Gastrocnemius medialis (tissue), 4 donors: ENCODE results near the gene SERPINH1. TPM values are rescaled to one million over a fixed set of nuclear protein-coding genes. Genes with fewer than 3 reads are reported as not detected.
A peak's percentile ranks its signal among the peaks of the same experiment; 100 is the strongest.

ENCODE experiments used
- ATAC-seq, 2 donors: fragments of 150-250 bp; one replicate each; pipeline ENCODE4 v1.9.1; 2016
- DNase-seq, 2 donors: peaks; one replicate each; pipeline ENCODE4 v3.0.0-alpha.2; 2019
- H3K27ac ChIP-seq, 4 donors: fragments of 200-600 bp; sonication (generic); 1 replicate in 1 of 4; 2 replicates in 3 of 4; pipeline ENCODE4 v1.5.1; 2016 to 2018; ENCODE audit warnings: mild to moderate bottlenecking in 2 of 4, moderate library complexity in 1 of 4
- H3K27me3 ChIP-seq, 3 donors: fragments of 200-600 bp; sonication (generic) in 2 of 3; 1 replicate in 1 of 3; 2 replicates in 2 of 3; pipeline versions ENCODE4 v1.5.1 to v1.6.0; 2016 to 2019; ENCODE audit warnings: mild to moderate bottlenecking in 1 of 3, moderate library complexity in 1 of 3
- H3K36me3 ChIP-seq, 2 donors: fragments of 200-600 bp; sonication (generic) in 1 of 2; one replicate each; pipeline ENCODE4 v1.5.1; 2017 to 2018
- H3K4me1 ChIP-seq, 2 donors: fragments of 200-600 bp; sonication (generic) in 1 of 2; one replicate each; pipeline ENCODE4 v1.5.1; 2016 to 2017; ENCODE audit warnings: mild to moderate bottlenecking in 2 of 2
- H3K4me3 ChIP-seq, 4 donors: fragments of 200-600 bp; sonication (generic) in 3 of 4; 1 replicate in 1 of 4; 2 replicates in 3 of 4; pipeline ENCODE4 v1.5.1; 2016 to 2019; ENCODE audit warnings: mild to moderate bottlenecking in 2 of 4
- H3K9me3 ChIP-seq, 3 donors: fragments of 200-600 bp; sonication (generic) in 2 of 3; 1 replicate in 1 of 3; 2 replicates in 2 of 3; pipeline ENCODE4 v1.5.1; 2016 to 2019
- POLR2A ChIP-seq, 2 donors: fragments of 450-650 bp; IDR thresholded peaks; one replicate each; pipeline ENCODE4 v1.6.1; 2017; ENCODE audit warnings: antibody characterized with exemption in 2 of 2, mild to moderate bottlenecking in 2 of 2, moderate library complexity in 2 of 2
- in situ Hi-C, 4 donors: fragments of 200-750 bp; cut with MboI; loops; one replicate each; pipeline versions ENCODE4 v1.15.0 to v1.8.0; 2017; ENCODE audit warnings: low sequenced_read_pairs in 4 of 4
- intact Hi-C: fragments of 100-400 bp; cut with DNase I; formaldehyde crosslinking; loops from one replicate; pipeline ENCODE4 v1.15.1; 2023; ENCODE audit warnings: low total_unique reads
- total RNA-seq, 4 donors: library from RNA; depleted of rRNA; stranded (reverse); fragments of >200 nt; gene quantifications; one replicate each; pipeline versions ENCODE4 v1.1.0 to v1.2.3, GENCODE V29; 2016
- TF ChIP-seq, protein P1 (sequence below), 5 experiments: fragments of 450-650 bp in 3 of 5; fragments of 200-600 bp in 2 of 5; sonication (generic) in 2 of 5; IDR thresholded peaks in 4 of 5; conservative IDR thresholded peaks in 1 of 5; 1 replicate in 4 of 5; 2 replicates in 1 of 5; pipeline ENCODE4 v1.5.1; 2016 to 2019; ENCODE audit warnings: antibody characterized with exemption in 5 of 5, mild to moderate bottlenecking in 3 of 5, moderate library complexity in 3 of 5

The SERPINH1 gene
- total RNA-seq, 4 donors from 2014 or later = 18.5 to 42.4 (median 34.8) TPM

DNA sequence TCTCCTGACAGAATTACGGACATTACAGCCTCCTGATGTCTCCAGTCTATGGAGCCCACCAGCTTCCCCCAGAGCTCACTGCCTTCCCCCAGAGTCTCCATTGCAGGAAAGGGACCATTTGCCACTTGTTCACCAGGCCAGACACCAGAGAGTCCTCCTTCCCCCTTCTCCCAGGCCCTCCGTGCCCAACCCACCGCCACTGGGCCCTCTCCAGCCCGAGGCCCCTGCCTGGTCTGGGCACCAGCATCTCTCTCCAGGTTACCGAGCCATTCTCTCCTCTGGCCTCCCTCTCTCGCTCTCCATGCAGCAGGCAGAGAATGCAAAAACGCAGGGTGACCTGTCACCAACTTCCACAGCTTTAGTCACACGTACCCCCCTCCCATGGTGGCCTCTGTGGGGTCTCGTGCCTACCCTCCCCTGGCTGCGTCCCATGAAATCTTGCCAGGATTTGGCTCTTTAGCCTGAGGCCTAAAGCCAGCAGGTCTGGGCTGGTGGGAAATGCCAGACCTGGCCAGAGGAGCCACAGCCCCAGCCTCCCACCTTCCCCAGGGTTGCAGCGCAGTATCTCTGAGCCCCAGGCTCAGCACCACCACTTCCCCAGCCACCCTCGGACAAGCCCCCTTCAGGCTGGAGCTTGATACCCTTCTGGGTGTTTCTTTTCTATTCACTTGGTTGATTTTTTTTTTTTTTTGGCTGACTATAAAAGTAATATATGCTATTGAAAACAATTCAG is 6.8 kb upstream of the SERPINH1 start:
- DNase-seq (no peak), ATAC-seq (no peak)
- no peaks in the 10 kb centered on the region for H3K27me3 ChIP-seq
- intact Hi-C loops (no loop called here), in situ Hi-C loops (no loop called here)
- H3K36me3 ChIP-seq = no peaks in the 10 kb centered on the region
- peak overlapping the region; percentile 47 to 78 (median 75) for H3K27ac ChIP-seq
- TF ChIP-seq POLR2A (IDR thresholded peaks at IDR 0.05) = no peak
- TF ChIP-seq, protein P1, sequence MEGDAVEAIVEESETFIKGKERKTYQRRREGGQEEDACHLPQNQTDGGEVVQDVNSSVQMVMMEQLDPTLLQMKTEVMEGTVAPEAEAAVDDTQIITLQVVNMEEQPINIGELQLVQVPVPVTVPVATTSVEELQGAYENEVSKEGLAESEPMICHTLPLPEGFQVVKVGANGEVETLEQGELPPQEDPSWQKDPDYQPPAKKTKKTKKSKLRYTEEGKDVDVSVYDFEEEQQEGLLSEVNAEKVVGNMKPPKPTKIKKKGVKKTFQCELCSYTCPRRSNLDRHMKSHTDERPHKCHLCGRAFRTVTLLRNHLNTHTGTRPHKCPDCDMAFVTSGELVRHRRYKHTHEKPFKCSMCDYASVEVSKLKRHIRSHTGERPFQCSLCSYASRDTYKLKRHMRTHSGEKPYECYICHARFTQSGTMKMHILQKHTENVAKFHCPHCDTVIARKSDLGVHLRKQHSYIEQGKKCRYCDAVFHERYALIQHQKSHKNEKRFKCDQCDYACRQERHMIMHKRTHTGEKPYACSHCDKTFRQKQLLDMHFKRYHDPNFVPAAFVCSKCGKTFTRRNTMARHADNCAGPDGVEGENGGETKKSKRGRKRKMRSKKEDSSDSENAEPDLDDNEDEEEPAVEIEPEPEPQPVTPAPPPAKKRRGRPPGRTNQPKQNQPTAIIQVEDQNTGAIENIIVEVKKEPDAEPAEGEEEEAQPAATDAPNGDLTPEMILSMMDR (IDR thresholded peaks at IDR 0.05 in 4 of 5, conservative IDR thresholded peaks at IDR 0.05 in 1 of 5) = no peak
- H3K4me1 ChIP-seq = peaks cover 26 to 36% of the 10 kb centered on the region in 2 donors
- H3K4me3 ChIP-seq = peak overlapping the region in 1 of 4 donors; percentile 18
- no peaks in the 10 kb centered on the region for H3K9me3 ChIP-seq

DNA sequence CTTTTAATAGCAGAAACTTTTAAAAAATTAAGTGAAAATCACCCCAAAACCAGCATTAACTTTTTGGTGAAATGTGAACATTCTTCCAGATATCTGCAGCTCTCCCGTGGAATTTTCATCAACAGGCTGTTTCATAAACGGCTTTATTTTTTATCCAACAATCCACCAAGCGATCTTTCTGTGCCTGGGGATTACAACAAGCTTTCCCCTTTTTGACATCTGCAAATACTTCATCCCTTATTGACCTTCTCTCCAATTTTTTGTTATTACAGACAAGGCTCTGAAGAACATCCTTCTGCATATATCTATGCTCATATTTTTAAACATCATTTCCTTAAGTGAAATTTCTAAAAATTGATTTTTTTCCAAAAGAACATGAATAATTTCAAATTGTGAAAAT is 5.8 kb upstream of the SERPINH1 start:
- no peaks in the 10 kb centered on the region for H3K27me3 ChIP-seq
- in situ Hi-C loops = no loop called here
- ATAC-seq (no peak), DNase-seq (no peak)
- H3K9me3 ChIP-seq = no peaks in the 10 kb centered on the region
- H3K4me1 ChIP-seq = peaks cover 28 to 36% of the 10 kb centered on the region in 2 donors
- H3K4me3 ChIP-seq = no peak overlapping the region
- no peaks in the 10 kb centered on the region for H3K36me3 ChIP-seq
- intact Hi-C loops = no loop called here
- TF ChIP-seq, protein P1 (IDR thresholded peaks at IDR 0.05 in 4 of 5, conservative IDR thresholded peaks at IDR 0.05 in 1 of 5) = no peak
- TF ChIP-seq POLR2A (IDR thresholded peaks at IDR 0.05) = no peak
- no peak overlapping the region for H3K27ac ChIP-seq

DNA sequence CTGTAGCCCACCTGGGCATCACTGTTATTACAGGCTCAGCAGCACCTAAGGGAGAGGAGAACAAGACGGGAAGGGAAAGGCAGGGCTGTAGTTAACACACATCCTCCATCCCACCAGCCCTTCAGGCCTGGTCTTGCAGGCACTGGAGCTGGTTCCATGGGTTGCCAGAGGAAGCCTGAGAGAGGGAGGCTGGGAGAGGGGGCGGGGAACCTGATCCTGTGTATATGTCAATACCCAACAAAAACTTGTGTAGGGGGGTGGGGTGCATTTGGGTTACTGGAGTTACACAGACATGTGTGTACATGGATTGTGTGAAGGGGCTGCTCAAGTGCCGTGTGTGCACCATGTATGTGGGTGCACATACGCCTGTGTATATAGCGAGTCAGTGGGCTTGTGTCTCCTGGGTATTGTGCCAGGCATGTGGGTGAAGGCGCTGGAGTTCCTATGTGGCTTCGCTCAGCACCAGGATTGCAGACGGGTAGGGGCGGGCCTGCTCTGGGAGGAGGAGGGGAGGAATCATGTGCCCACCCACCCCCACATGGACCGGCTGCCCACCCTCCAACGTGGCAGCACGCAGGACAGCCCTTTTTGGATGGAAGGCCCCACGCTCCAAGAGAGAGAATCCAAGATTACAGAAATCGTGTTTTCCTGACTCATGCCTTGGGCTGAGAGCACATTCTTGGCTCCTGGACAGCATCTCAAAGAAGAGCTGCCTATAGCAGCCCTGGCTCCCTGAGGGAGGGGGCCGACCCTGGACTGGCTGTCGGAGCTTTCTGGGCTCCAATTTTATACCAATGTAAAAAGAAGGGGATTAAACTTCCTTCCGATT is 4.2 kb upstream of the SERPINH1 start:
- ATAC-seq = no peak
- in situ Hi-C loops (no loop called here), intact Hi-C loops (no loop called here)
- H3K4me1 ChIP-seq = peaks cover 30 to 36% of the 10 kb centered on the region in 2 donors
- no peak for TF ChIP-seq POLR2A (IDR thresholded peaks at IDR 0.05)
- TF ChIP-seq, protein P1 (IDR thresholded peaks at IDR 0.05 in 4 of 5, conservative IDR thresholded peaks at IDR 0.05 in 1 of 5) = no peak
- H3K9me3 ChIP-seq = no peaks in the 10 kb centered on the region
- no peak overlapping the region for H3K4me3 ChIP-seq
- H3K27me3 ChIP-seq = no peaks in the 10 kb centered on the region
- DNase-seq = no peak
- no peaks in the 10 kb centered on the region for H3K36me3 ChIP-seq
- H3K27ac ChIP-seq = peak overlapping the region; percentile 95 to 100 (median 99)

DNA sequence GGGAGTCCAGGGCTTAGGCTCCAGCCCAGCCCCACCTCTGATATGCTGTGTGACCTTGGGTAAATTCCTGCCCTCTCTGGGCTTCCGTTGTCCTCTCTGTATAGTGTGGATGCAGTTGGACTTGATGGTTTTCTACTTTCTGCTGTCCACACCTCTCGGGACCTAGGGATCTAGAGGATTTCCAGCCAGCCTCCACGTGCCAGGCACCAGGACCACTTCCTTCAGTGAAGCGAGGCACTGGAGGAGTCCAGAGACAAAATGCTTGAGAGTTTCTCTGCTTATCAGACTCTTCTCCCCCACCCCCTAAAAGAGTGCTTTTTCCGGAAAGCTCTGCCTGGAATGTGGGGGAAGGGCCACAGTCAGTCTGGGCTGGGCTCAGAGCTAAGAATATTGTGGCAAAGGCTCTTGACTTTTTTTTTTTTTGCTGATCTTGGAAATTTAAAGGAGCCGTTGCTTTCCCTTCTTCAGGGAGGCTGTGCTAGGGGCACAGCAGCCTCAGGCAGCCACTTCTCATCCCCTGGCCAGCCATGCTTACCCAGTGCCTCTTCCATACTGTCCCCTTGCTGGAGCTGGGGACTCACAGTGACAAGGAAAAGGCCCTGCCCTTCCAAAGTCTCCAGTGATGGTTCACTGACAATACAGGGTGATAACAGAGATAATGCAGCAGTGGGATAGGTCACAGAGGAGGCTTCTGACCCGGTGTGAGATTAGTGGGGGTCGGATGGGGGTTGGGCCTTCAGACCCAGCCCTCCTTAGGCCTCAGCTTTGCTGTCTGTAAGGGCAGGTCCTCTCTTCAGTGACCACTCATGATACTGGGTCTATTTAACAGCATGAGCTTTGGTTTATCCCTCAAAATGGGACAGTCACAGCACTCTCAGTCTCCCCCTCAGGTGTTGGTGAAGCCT is 2.9 kb upstream of the SERPINH1 start:
- intact Hi-C loops = no loop called here
- Histone ChIP-seq H3K9me3 (no peaks in the 10 kb centered on the region), H3K27ac (peak overlapping the region; percentile 95 to 100 (median 99)), H3K4me1 (peaks cover 38 to 40% of the 10 kb centered on the region in 2 donors), H3K36me3 (no peaks in the 10 kb centered on the region), H3K27me3 (no peaks in the 10 kb centered on the region), H3K4me3 (peak overlapping the region in 1 of 4 donors; percentile 10)
- no peak for ATAC-seq
- DNase-seq = no peak
- in situ Hi-C loops = no loop called here
- TF ChIP-seq POLR2A (IDR thresholded peaks at IDR 0.05) = no peak
- TF ChIP-seq, protein P1 (IDR thresholded peaks at IDR 0.05 in 4 of 5, conservative IDR thresholded peaks at IDR 0.05 in 1 of 5) = no peak
